HEK293T (cell line): ENCODE results near the gene ESYT2.

Source experiments
- CTCF ChIA-PET: fragments of 350-600 bp; formaldehyde crosslinking; extraction: SDS; loops from one replicate; lab custom pipeline; 2021; ENCODE audit warnings: antibody characterized with exemption, inconsistent platforms; lab: Yijun Ruan, JAX
- POLR2A ChIA-PET: fragments of 350-600 bp; formaldehyde crosslinking; extraction: SDS; loops from one replicate; lab custom pipeline; 2020; ENCODE audit warnings: antibody characterized with exemption, inconsistent platforms; lab: Yijun Ruan, JAX
- DNase-seq: peaks from one replicate; pipeline ENCODE4 v3.0.0; 2012; ENCODE audit warnings: mixed read lengths; ENCODE audit errors: extremely low spot score
- ARNT ChIP-seq: fragments of 450-650 bp; IDR thresholded peaks from 2 replicates; pipeline ENCODE4 v1.6.1; 2017; ENCODE audit warnings: mild to moderate bottlenecking
- BHLHE40 ChIP-seq: fragments of 450-650 bp; IDR thresholded peaks from 2 replicates; pipeline ENCODE4 v1.6.1; 2016; ENCODE audit warnings: mild to moderate bottlenecking, moderate library complexity, borderline replicate concordance
- CTBP1 ChIP-seq: fragments of 450-650 bp; IDR thresholded peaks from 2 replicates; pipeline ENCODE4 v1.6.1; 2016; ENCODE audit warnings: borderline replicate concordance
- ELF4 ChIP-seq: fragments of 450-650 bp; IDR thresholded peaks from 2 replicates; pipeline ENCODE4 v1.6.1; 2017; ENCODE audit warnings: antibody characterized with exemption
- FOXA1 ChIP-seq: fragments of 450-650 bp; IDR thresholded peaks from 2 replicates; pipeline ENCODE4 v1.6.1; 2016; ENCODE audit warnings: mild to moderate bottlenecking
- FOXK2 ChIP-seq: fragments of 450-650 bp; IDR thresholded peaks from 2 replicates; pipeline ENCODE4 v1.6.1; 2016; ENCODE audit warnings: mild to moderate bottlenecking
- FOXM1 ChIP-seq: fragments of 450-650 bp; IDR thresholded peaks from 2 replicates; pipeline ENCODE4 v1.6.1; 2017; ENCODE audit warnings: mild to moderate bottlenecking, borderline replicate concordance
- HDGF ChIP-seq: fragments of 450-650 bp; IDR thresholded peaks from 2 replicates; pipeline ENCODE4 v1.6.1; 2017; ENCODE audit warnings: antibody characterized with exemption, borderline replicate concordance
- L3MBTL2 ChIP-seq: fragments of 450-650 bp; conservative IDR thresholded peaks from 2 replicates; pipeline ENCODE4 v1.6.1; 2016; ENCODE audit warnings: mild to moderate bottlenecking
- LEF1 ChIP-seq: fragments of 450-650 bp; IDR thresholded peaks from 2 replicates; pipeline ENCODE4 v1.6.1; 2017; ENCODE audit warnings: mild to moderate bottlenecking, borderline replicate concordance
- NFRKB ChIP-seq: fragments of 450-650 bp; IDR thresholded peaks from 2 replicates; pipeline ENCODE4 v1.6.1; 2016; ENCODE audit warnings: mild to moderate bottlenecking, moderate library complexity
- PKNOX1 ChIP-seq: fragments of 450-650 bp; IDR thresholded peaks from 2 replicates; pipeline ENCODE4 v1.6.1; 2016
- SP1 ChIP-seq: fragments of 450-650 bp; IDR thresholded peaks from 2 replicates; pipeline ENCODE4 v1.6.1; 2017
- SUZ12 ChIP-seq: fragments of 450-650 bp; IDR thresholded peaks from 2 replicates; pipeline ENCODE4 v1.6.1; 2016; ENCODE audit warnings: mild to moderate bottlenecking
- TARDBP ChIP-seq: fragments of 450-650 bp; IDR thresholded peaks from 2 replicates; pipeline ENCODE4 v1.6.1; 2016
- ZNF384 ChIP-seq: fragments of 450-650 bp; IDR thresholded peaks from 2 replicates; pipeline ENCODE4 v1.6.1; 2016

ESYT2 gene

GRCh38 chr7:158726277-158726807 lies 103.0 kb downstream of the ESYT2 start:
- ChIA-PET CTCF (no interaction called here), POLR2A (interaction anchor here (1.0 kb wide), 1 partner anchor 22 kb away, joined by 4 read pairs; the partner anchor contains the start of gene NCAPG2)
- no peak for DNase-seq
- TF ChIP-seq ELF4 (no peak), TARDBP (no peak), SP1 (no peak), L3MBTL2 (no peak), LEF1 (no peak), FOXM1 (no peak), PKNOX1 (no peak), HDGF (no peak), CTBP1 (no peak)

- DNase-seq, result no peak
- CTCF ChIA-PET, result no interaction called here
- POLR2A ChIA-PET, result no interaction called here
- no peak for TF ChIP-seq SP1
- TF ChIP-seq FOXM1, result no peak
- no peak for TF ChIP-seq ARNT
- TF ChIP-seq NFRKB, result no peak
- no peak for TF ChIP-seq CTBP1
- no peak for TF ChIP-seq BHLHE40
- TF ChIP-seq ELF4, result no peak
- TF ChIP-seq TARDBP, result no peak
- no peak for TF ChIP-seq FOXK2
- TF ChIP-seq SUZ12, result no peak
- no peak for TF ChIP-seq PKNOX1
Measured at GRCh38 chr7:158725506-158725800, 103.9 kb downstream of the ESYT2 start.

GRCh38 chr7:158724658-158725505 lies 104.4 kb downstream of the ESYT2 start:
- no peak for DNase-seq
- POLR2A ChIA-PET, result interaction anchor here (1.7 kb wide), 1 partner anchor 20 kb away, joined by 5 read pairs; the partner anchor contains the start of gene NCAPG2
- TF ChIP-seq ARNT (no peak), PKNOX1 (no peak), HDGF (no peak), SUZ12 (no peak), FOXM1 (no peak), NFRKB (no peak), BHLHE40 (no peak), L3MBTL2 (no peak), FOXA1 (no peak), CTBP1 (no peak), ELF4 (no peak), FOXK2 (no peak)
- CTCF ChIA-PET, result no interaction called here

GRCh38 chr7:158723714-158724385 lies 105.5 kb downstream of the ESYT2 start:
- DNase-seq, result no peak
- TF ChIP-seq ELF4 (no peak), PKNOX1 (no peak), ZNF384 (no peak), SP1 (no peak), FOXK2 (no peak), HDGF (no peak)
- ChIA-PET POLR2A (interaction anchor here (1.7 kb wide), 1 partner anchor 19 kb away, joined by 5 read pairs; the partner anchor contains the start of gene NCAPG2), CTCF (no interaction called here)

GRCh38 chr7:158723266-158723665 lies 106.0 kb downstream of the ESYT2 start:
- ChIA-PET CTCF (no interaction called here), POLR2A (interaction anchor here (1.0 to 1.7 kb wide), 1 partner anchor 18 kb away, joined by 3 to 5 read pairs; the partner anchor contains the start of gene NCAPG2)
- TF ChIP-seq FOXM1 (no peak), SUZ12 (no peak), FOXK2 (no peak), ELF4 (no peak), HDGF (no peak), PKNOX1 (no peak), LEF1 (no peak), FOXA1 (no peak), SP1 (no peak), CTBP1 (no peak), BHLHE40 (no peak), TARDBP (no peak), NFRKB (no peak), ZNF384 (no peak), ARNT (no peak), L3MBTL2 (no peak)
- no peak for DNase-seq
